Hematopoietic multipotent progenitor cell treated with erythropoietin and hydrocortisone succinate and interleukin-3 and kit ligand, for 8 days (in vitro differentiated cells): Measurements from ENCODE around the gene TNKS1BP1.
"Not testable (repeated sequence)": the region's sequence is repeated elsewhere in the genome, so short reads cannot be mapped to it uniquely, and the experiment has no call there.

Source experiments
- DNase-seq: peaks from one replicate; pipeline ENCODE4 v3.0.0-alpha.2; 2015

Gene TNKS1BP1

DNA sequence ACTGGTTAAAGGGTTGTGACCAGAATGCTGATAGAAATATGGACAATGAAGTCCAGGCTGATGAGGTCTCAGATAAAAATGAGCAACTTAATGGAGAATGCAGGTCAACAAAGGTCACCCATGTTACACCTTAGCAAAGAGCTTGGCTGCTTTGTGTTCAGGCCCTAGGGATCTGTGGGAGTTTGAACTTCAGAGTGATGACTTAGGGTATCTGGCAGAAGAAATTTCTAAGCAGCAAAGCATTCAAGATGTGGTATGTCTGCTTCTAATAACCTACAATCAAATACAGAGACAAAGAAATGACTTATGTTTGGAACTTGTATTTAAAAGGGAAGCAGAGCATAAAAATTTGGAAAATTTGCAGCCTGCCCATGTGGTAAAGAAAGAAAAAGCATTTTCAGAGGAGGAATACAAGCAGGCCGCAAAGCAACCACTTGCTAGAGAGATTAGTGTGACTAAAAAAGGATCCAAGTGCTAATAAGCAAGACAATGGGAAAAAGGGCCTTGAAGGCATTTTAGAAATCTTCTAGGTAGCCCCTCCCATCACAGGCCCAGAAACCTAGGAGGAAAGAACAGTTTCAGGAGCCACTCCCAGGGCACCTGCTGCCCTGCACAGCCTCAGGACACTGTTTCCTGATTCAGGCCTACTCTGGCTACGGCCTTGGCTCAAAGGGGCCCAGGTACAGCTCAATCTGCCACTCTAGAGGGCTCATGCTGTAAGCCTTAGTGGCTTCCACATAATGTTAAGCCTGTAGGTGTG lies 41.3 kb downstream of the TNKS1BP1 start:
- no peak for DNase-seq

DNA sequence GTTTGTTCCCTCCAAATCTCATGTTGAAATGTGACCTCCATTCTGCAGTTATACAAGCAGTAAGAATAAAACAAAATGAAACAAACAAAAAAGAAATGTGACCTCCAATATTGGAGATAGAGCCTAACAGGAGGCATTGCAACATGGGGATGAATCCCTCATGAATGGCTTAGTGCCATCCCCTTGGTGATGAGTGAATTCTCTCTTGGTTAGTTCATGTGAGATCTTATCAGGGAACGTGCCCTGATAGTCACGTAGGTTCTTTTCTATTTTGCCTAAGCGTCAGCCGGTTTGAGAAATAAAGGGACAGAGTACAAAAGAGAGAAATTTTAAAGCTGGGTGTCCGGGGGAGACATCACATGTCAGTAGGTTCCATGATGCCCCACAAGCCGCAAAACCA lies 43.2 kb downstream of the TNKS1BP1 start:
- not testable (repeated sequence) for DNase-seq

DNA sequence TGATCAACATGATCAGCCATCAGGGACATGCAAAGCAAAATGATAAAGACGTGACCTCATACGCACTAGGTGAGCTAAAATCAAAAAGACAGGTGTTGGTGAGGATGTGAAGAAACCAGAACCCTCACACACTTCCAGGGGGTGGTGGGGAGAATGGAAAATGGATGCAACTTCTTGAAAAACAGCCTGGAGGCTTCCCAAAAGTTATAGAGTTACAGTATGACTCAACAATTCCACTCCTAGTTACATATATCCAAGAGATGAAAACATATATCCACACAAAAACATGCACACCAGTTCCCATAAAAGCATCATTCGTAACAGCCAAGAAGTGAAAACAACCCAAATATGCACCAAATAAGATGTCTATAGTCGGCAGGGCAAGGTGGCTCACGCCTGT lies 45.6 kb downstream of the TNKS1BP1 start:
- DNase-seq = no peak

DNA sequence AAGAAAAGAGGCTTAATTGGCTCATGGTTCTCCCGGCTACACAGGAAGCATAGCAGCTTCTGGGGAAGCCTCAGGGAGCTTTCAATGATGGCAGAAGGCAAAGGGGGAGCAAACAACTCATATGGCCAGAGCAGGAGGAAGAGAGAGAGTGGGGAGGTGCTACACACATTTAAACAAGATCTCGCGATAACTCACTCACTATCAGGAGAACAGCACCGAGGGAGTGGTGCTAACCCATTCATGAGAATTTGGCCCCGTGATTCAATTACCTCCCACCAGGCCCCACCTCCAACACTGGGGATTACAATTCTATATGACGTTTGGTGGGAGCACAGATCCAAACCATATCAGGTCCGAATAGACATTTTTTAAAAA lies 46.0 kb downstream of the TNKS1BP1 start:
- DNase-seq = no peak

DNA sequence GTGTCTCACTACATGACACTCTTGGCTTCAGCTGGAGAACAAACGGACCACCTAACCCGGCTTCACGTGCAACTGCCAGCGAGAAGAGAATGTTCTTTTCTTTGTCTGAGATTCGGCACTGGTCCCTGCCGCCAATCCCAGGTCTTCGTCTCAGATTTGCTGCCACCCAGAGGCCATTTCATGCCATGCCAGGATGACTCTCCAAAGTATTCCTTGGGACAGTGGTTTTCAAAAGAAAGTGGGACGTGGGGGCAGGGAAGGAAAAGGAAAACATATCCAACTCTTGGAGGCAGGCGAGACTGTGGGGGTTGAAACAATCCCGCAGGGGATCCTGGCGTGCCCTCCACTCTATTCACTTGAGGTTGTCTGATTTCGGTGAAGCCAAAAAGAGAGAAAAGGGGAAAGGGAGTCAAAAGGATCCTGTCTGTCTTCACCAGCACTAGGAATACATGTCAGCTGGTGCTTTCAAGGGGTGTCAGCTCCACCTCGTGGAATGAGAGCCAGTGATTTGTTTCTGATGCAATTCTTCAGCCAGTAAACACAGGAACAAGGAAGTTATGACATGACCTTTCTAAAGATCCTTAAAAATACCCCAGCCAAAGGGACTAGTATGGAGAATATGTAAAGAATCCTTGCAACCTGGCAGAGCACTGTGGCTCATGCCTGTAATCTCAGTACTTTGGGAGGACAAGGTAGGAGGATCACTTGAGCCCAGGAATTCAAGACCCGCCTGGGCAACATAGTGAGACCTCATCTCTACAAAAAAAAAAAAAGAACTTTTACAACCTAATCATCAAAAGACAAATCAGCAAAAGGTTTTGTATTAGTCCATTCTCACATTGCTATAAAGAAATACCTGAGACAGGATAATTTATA lies 46.7 kb downstream of the TNKS1BP1 start:
- DNase-seq = peak; percentile 50

DNA sequence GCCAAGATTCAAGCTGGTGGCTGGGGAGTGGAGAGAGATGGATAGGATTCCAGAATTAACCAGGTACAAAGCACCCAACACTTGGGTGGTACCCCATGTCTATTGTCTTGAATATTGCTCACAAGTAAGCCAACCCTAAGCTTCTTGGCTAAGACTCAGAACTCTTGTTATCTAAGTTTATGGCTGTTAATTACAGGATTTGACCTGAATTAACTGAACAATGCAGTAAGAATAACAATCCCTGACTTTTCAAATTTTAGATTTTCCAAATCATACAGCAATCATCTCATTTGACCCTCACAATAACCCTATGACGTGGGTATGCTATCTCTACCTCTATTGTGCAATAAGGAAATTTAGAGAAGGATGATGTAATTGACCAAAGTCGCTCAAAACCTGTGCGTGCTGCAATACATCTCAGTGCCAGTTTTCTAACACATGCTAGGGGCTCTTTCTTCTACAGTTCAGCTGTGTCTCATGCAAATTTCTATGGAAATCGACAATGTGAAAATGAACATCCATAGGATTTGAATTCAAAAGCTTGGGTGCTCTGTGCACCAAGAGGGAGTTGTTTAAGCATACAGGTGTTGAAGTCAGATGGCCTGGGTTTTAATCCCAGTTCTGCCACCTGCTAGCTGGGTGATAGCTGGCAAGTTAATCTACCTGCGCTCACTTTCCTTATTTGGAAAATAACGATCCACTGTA lies 47.6 kb downstream of the TNKS1BP1 start:
- DNase-seq = no peak

DNA sequence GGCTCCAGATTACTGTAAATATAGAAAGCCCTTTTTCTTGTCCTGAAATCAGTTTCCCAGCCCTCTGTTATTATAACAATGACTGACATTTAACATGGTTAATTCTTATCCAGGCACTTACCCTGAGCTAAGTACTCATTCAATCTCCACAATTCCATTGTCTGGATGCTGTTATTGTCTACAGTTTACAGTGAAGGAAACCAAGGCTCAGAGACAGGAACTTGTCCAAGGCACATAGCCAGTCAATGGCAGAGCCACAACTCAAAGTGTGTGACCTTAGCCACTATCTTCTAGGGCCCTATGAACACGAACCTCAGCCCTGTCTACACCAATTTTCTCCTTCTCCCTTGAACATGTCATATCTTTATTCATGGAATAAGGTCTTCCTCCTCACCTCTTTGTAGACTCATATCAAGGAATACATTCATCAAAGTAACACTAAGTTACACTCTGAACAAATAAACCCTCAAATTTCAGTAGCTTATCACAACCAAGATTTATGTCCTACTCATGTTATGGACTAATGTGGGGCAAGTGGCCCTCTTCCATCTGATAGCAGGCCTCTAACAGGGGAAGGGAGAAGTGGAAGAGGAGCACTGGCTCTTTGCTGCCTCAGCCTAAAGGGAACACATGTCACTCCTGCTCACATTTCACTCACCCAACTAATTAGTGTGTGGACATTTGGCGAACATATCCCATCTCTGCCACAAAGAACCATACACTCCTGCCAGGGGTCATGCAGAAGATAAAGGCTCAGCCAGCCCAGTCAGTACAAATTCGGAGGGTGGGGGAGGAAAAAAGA lies 48.4 kb downstream of the TNKS1BP1 start:
- no peak for DNase-seq

DNA sequence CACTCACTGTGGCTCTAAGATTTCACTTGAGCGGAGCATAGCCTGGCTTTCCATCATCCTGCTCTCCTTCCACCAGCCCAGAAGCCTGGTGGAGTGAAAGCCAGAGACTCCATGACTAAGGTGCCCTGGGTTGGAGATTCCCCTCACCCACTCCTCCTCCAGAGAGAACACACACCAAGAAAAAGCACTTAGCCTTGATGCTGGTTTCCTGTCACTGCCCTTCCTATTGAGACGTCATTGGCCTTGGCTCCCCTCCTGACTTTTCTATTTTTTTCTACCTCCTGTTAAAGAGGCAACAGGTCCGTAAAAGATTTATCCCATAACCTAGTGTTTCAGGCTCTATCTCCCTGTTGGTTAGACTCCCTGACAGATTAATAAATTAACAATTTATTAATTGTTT lies 49.2 kb downstream of the TNKS1BP1 start:
- no peak for DNase-seq

DNA sequence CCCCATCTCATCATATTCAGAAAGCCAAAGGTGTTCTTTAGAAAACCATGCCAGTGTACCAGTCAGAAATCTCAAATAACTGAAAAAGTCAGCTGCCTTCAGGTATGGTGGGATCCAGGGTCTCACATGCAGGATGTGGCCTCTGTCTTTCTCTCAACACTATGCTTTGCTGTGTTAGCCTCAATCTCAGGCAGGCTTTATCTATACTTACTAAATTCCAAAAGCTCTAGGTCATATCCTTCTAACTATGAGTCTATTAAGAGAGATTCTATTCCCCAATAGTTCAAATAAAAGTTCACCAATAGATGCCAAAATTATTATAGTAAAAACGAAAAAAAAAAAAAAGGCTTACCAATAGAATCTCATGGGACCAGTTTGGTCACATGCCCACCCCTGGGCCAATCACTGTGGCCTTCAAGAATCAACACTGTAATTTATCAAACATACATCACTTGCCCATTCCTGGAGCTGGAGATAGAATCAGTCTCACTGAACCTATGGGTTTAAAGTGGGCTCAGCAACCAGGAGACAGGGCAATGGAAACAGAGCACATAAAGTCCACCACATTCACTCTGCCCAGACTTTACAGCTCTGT lies 49.8 kb downstream of the TNKS1BP1 start:
- DNase-seq = no peak

DNA sequence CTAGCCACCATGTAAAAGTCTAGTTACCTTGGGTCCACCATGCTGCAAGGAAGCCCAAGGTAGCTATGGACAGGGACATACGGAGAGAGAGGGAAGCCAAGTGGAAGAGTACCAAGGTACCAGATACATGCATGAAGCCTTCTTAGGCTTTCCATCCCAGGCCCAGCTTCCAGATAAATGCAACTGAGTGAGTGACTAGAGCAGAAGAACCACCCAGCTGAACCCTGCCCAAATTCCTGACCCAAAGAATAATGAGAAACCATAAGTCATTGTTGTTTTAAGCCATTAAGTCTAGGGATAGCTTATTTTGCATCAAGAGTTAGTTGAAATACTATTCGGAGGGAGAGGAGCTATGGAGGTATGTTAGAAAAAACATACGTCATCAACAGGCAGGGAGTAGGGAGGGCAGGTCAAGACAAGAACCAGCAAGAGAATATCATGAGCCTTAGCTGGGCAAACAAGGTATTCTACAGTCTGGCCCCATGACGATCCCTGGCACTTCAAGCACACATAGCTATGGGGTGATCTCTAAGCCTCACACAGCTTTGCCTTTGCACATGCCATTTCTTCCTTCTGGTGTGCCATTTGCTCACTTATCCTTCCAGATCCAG lies 51.2 kb downstream of the TNKS1BP1 start:
- no peak for DNase-seq

DNA sequence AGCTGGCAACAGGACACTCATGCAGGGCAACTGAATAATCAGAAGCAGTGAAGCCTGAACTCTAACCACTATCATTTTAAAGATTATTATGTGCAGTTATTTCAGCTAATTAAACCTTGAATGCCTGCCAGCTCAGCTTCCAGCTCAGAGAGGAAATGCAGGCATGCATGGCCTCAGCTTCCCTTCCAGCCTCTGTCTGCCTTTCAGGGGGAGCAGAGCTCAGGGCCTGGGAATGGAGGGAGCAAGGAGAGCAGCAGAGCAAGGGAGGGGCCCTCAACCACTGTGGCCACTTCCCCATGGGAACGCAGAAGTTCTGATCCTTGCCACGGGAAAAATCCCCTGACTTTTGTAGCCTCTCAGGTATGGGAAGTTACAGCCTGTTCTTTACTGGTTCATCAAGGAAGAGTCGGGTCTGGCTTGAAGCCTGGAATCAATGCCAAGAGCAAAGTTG lies 55.2 kb downstream of the TNKS1BP1 start:
- DNase-seq = no peak

DNA sequence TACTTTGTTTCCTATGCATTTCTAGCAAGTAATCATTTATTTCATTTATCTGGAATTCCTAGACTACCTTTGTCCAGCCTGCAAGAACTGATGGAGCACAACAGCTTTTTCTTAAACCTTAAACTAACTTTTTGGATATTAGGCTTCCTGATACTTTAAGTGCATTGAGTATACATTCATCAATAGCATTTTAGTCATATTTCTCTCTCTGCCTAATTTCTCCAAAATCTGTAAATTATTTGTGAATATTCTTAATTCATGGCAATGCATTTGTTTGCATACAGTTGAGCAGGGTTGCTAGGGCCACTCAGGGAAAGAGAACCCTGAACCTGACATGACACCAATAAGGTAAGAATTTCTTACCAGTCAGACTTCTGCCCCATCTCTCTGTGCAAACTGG lies 58.6 kb downstream of the TNKS1BP1 start:
- DNase-seq = no peak

DNA sequence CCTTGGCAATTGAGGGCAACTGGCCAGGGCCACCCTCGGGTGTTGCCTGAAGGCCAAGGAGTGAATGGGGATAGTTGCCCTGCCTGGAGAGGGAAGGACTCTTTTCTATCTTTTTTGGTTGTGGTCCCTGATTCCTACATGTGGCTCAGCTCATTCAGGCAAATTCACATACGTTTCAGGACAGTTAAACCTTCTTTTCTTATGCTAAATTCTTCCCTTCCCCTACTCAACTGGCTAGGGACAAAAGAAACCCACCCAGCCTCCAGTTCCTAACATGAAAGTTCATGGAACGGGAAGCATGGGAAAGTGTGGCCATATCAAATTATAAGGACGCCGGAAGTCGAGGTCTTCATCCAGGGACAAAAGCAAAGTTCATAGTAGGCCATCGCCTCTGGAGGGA lies 61.4 kb downstream of the TNKS1BP1 start:
- DNase-seq = no peak

DNA sequence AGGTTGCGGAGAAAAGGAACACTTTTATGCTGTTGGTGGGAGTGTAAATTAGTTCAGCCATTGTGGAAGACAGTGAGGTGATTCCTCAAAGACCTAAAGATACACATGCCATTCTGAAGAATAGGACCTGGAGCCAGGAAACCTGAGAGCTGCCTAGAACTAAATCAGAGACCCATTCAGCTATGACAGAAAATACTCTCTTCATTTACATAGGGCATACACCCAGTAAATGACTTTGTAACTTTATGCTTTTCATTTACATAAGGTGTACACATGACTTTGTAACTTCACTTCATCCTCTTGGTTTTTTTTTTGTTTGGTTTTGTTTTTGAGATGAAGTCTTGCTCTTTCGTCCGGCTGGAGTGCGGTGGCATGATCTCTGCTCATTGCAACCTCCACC lies 62.6 kb downstream of the TNKS1BP1 start:
- no peak for DNase-seq

DNA sequence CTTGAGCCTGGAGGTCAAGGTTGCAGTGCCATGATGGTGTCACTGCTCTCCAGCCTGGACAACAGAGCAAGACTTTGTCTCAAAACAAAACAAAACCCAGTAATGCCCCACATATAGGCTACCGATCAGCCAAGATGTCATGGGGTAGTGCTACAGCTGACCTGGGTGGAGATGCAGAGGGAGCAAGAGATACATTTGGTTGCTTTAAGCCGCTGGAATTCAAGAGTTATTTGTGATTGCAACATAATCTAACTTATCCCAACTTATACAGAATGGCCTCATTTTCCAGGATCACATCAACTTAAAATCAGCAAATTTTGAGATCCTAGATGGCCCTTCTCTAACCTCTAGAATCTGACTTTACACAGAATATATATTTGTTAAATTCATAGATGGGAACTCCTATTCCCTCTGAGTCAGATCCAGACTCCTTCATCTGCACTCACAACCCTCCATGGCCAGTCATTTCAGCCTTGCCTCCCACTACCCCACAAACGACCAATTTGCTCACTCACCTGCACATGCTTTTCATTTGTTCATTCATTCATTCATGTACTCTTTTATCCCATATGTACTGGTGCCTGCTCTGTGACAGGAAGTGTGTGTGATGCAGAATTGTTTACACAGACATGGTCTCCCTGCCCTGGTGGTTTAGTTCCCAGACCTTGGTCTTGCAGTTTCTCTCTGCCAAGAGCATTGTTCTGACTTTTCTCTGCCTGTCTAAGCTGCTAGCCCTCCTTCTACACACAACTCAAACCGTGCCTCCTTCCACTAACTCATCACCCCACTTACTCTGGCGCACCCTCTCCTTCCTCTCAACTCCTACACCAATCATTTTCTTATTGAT lies 63.6 kb downstream of the TNKS1BP1 start:
- no peak for DNase-seq

DNA sequence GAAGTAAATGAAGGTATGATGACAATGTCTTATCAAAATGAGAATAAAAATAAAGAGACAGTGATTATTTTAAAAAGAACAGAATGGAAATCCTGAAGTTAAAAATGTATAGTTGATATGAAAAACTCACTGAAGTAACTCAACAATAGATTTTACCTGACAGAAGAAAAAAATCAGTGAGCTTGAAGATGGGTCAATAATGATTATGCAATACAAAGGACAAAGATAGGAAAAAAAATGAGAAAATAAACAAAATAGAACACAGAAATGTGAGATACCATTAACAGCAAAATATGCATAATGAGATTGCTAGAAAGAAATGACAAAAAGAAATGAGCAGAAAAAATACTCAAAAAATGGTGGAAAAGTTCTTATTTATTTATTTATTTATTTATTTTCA lies 68.6 kb downstream of the TNKS1BP1 start:
- DNase-seq = no peak

DNA sequence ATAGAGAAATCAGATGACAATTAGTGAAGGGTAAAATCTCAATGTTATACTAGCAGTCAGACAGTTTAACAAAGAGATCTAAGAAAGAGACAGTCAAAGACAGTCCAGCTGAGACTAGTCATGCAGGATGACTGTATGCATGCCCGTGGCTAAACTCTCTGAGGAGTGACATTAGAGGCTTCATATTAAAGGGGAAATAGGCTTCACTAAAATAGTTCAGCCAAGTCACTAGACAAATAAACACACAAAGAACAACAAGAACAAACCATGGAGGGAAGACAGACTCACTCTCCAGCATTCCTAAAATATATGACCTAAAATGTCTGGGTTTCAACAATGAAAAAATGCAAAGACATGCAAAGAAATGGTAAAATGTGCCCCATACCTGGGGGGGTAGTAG lies 69.1 kb downstream of the TNKS1BP1 start:
- DNase-seq = no peak

DNA sequence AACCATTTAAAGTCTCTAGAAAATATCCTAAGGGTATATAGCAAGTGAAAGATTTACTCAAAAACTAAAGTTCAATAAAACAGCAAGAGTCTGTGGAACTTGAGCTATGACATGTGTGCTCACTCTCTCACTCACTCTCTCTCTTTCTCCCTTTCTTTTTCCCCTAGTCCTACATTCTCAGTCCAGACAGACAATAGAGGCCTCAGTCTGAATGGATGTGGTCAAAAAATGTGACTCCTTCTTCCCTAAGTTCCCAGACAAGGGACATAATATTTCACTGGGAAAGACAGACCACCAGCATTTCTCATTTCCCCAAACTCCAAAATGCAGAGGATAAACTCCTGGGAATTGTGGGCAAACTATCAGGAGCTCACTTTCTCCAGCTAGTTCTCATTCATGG lies 70.1 kb downstream of the TNKS1BP1 start:
- DNase-seq = no peak

DNA sequence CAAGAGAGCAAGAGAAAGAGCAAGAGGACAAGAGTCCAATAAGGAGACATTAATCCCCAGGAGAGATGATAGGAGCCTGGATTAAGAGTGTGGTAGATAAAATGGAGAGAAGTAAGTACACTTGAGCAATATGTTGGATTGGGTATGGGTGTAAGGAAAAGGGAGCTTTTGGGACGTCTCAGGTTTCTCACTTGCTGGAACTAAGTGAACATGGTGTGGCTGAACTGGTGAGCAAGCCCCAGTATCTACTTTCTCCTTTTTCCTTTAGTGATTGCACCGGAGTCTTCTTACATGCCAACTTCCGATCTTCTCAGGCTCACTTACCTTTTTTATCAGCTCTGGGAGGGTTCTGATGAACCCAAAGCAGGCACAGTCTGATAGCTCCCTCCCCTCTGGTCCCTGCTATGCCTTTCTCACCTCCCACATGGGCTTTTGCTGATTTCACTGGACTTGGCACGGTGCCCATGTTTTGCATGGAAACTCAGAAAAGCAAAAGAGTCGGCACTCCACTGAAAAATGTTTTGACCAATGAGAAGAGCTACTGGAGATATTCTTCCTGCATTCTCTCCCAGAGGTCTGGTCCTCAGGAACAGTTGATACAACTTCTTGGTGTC lies 73.2 kb downstream of the TNKS1BP1 start:
- DNase-seq = peak; percentile 79

DNA sequence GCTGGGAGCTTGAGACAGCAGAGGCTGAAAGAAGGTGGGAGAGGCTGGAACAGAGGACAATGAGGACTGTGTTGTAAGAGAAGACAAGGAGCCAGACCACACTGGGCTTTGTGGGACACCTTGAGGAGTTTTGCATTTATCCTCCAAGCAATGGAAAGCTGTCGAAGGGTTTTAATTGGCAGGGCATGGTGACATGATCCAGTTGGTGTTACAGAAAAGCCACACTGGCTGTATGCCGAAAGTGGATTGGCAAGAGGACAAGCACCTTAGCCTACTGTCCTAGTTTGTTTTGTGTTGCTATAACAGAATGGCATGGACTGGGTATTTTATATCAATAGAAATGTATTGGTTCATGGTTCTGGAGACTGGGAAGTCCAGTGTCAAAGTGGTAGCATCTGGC lies 73.7 kb downstream of the TNKS1BP1 start:
- no peak for DNase-seq
